ENCODE results near the gene RFNG. TPM values are rescaled to one million over a fixed set of nuclear protein-coding genes. Genes with fewer than 3 reads are reported as not detected.

Gene RFNG
- total RNA-seq, 4 donors from 2014 or later: 11.8 to 33.7 (median 23.3) TPM

DNA sequence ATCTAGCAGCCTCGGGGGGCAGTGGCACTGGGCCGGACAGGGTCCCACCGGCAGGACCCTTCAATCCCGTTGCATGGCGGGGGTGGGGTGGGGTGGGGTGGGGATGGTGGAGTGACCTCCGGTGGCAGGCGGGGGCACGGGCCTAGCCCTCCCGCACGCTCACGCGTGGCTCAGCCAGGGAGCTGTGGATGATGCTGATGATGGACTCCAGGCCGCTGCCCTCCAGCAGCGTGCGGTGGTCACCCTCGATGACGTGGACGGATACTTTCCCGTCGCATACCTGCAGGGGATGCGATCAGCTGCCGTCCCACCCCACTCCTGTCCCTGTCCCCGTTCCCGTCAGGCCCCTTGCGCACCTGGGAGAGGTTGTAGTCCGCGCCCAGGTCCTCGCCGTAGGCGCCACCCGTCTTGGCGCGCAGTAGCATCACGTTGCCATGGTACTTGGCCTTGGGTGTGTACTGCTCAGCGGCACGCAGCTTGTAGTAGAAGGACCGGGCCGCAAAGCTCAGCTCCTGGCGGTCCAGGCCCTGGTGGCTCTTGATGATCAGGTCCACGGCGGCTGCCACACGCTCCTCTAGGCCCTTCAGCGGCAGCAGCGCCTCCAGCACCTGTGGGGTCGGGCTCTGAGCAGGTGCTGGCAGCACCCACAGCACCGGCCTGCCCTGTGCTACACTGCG is 27.5 kb upstream of the RFNG start:
- no peak overlapping the region for H3K4me3 ChIP-seq
- H3K27ac ChIP-seq: no peak overlapping the region
- no peaks in the 10 kb centered on the region for H3K4me1 ChIP-seq
- no peaks in the 10 kb centered on the region for H3K9me3 ChIP-seq
- H3K36me3 ChIP-seq: no peaks in the 10 kb centered on the region
- no peaks in the 10 kb centered on the region for H3K27me3 ChIP-seq
- intact Hi-C loops (cut with DNase I; ENCODE audit: low total_unique reads): no loop called here
- no peak for DNase-seq
- TF ChIP-seq POLR2A (IDR thresholded peaks at IDR 0.05): no peak
- TF ChIP-seq, protein P1, sequence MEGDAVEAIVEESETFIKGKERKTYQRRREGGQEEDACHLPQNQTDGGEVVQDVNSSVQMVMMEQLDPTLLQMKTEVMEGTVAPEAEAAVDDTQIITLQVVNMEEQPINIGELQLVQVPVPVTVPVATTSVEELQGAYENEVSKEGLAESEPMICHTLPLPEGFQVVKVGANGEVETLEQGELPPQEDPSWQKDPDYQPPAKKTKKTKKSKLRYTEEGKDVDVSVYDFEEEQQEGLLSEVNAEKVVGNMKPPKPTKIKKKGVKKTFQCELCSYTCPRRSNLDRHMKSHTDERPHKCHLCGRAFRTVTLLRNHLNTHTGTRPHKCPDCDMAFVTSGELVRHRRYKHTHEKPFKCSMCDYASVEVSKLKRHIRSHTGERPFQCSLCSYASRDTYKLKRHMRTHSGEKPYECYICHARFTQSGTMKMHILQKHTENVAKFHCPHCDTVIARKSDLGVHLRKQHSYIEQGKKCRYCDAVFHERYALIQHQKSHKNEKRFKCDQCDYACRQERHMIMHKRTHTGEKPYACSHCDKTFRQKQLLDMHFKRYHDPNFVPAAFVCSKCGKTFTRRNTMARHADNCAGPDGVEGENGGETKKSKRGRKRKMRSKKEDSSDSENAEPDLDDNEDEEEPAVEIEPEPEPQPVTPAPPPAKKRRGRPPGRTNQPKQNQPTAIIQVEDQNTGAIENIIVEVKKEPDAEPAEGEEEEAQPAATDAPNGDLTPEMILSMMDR (IDR thresholded peaks at IDR 0.05): no peak

DNA sequence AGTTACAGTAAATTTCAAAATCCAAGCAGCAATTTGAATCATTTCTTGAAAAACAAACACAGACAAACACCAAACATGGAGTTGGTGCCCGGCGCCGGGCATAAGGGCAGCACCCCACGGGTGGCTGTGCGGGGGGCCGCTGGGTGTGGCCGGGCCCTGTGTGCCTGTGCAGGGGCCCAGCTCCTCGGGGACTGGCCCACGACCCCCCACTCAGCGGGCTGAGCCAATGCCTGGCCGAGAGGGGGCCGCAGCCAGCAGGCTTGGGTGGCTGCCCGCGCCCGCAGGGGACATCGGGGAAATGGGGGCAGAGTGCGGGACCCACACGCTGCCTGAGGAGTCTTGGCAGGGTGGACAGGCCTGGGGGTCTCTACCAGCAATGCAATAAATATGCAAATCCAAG is 26.8 kb upstream of the RFNG start:
- no peak overlapping the region for H3K4me3 ChIP-seq

DNA sequence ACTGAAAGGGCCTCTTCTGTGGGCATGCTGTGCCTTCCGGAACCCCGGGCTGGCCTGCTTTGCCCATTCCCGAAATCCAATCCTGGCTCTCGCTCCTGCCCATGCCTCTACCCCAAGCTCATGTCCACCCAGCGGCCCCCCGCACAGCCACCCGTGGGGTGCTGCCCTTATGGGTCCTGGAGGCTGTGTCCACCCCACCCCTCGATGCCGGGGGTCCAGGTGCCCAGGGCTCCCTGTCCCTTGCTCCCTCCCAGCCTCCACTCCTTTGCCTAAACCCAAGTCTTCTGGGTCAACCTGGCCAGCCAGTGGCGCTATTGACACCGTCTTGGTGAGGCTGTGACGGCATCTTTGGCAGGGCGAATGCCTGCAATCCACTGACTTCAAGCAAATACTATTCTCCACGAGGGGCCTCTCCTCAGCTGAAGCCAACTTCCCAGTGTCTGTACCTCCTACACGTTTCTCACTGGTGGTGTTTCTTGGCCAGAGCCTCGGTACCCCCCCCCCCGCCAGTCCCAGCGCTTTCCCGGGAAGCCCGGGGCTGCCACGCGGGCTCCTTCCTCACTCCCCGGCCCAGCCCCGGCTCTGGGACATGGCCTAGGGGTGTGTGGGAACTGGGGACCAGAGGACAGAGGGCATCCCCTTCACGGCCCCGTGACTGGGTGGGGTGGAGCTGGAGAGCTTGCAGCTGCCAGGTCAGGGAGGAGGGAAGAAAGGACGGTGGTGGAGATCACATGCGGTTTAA is 26.2 kb upstream of the RFNG start:
- Histone ChIP-seq H3K36me3 (no peaks in the 10 kb centered on the region), H3K27me3 (no peaks in the 10 kb centered on the region), H3K9me3 (no peaks in the 10 kb centered on the region), H3K4me1 (no peaks in the 10 kb centered on the region), H3K27ac (peak overlapping the region; percentile 37 to 52), H3K4me3 (no peak overlapping the region)
- TF ChIP-seq, protein P1 (IDR thresholded peaks at IDR 0.05): peak in 1 of 4 experiments; percentile 31
- TF ChIP-seq POLR2A (IDR thresholded peaks at IDR 0.05): no peak
- intact Hi-C loops (cut with DNase I; ENCODE audit: low total_unique reads): no loop called here
- peak; percentile 75 to 76 for DNase-seq

More for the DNA sequence above, 26.8 kb upstream of the RFNG start:
- Histone ChIP-seq H3K4me1 (no peaks in the 10 kb centered on the region), H3K27me3 (no peaks in the 10 kb centered on the region), H3K27ac (peak overlapping the region; percentile 37 to 52), H3K36me3 (no peaks in the 10 kb centered on the region), H3K9me3 (no peaks in the 10 kb centered on the region)
- intact Hi-C loops (cut with DNase I; ENCODE audit: low total_unique reads): no loop called here
- TF ChIP-seq, protein P1 (IDR thresholded peaks at IDR 0.05): no peak
- no peak for TF ChIP-seq POLR2A (IDR thresholded peaks at IDR 0.05)
- DNase-seq: no peak

DNA sequence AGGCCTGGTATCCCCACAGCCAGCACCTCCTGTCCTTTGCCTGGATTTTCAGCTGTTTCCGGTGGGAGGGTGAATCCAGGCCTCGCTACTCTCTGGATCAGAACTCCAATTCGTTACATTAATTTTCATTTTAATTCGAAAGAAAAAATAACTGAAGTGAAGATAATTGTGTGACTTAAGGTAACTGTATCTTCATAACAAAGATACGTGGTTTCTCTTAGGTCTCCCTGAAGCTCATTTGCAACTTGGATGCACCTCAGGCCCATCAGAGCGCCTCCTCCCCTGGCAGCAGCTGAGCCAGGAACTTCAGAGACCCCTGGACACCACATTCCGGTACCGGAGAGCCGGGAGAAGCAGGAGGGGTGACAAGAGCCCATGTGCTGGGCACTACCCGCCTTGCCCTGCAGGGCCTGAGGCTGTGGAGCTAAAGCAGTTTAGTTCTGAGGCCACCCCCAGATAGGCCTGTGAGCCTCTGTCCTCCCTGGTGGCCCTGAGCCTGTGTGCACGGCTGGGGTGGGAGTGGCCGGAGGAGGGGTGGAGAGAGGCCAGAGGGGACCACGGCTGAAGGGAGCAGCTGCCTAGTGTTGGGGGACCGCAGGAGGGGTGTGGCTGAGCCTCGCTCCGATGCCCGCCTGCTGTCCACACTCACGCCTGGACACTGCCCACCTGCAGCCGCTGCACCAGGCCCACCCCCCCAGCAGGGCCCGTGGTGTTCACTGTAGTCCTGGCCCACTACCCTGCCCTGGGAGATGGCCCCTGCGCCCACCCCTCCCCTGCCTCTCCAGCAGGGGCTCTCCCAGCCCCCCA is 25.4 kb upstream of the RFNG start:
- Histone ChIP-seq H3K9me3 (no peaks in the 10 kb centered on the region), H3K27ac (peak overlapping the region in 1 of 2 donors; percentile 37), H3K4me1 (no peaks in the 10 kb centered on the region), H3K4me3 (no peak overlapping the region), H3K36me3 (no peaks in the 10 kb centered on the region), H3K27me3 (no peaks in the 10 kb centered on the region)
- intact Hi-C loops (cut with DNase I; ENCODE audit: low total_unique reads): no loop called here
- TF ChIP-seq POLR2A (IDR thresholded peaks at IDR 0.05): no peak
- TF ChIP-seq, protein P1 (IDR thresholded peaks at IDR 0.05): no peak
- no peak for DNase-seq

Measured in uterus (tissue), 4 donors.